Adrenal gland (tissue), 5 donors: ENCODE measurements around the gene PKN1.

Experiments used
- POLR2A ChIP-seq, 2 donors: fragments of 450-650 bp; IDR thresholded peaks; one replicate each; pipeline ENCODE4 v1.6.1; 2017; ENCODE audit warnings: antibody characterized with exemption in 2 of 2, mild to moderate bottlenecking in 2 of 2, moderate library complexity in 1 of 2
- TF ChIP-seq, protein P1 (sequence below), 6 experiments: fragments of 450-650 bp in 4 of 6; fragments of 200-600 bp in 2 of 6; sonication (generic) in 1 of 6; IDR thresholded peaks; 1 replicate in 5 of 6; 2 replicates in 1 of 6; pipeline versions ENCODE4 v1.5.1 to v1.8.0; 2016 to 2021; ENCODE audit warnings: antibody characterized with exemption in 6 of 6, mild to moderate bottlenecking in 2 of 6, moderate library complexity in 1 of 6
- donor health status: DM: no; HTN: no; CAD: no.

DNA sequence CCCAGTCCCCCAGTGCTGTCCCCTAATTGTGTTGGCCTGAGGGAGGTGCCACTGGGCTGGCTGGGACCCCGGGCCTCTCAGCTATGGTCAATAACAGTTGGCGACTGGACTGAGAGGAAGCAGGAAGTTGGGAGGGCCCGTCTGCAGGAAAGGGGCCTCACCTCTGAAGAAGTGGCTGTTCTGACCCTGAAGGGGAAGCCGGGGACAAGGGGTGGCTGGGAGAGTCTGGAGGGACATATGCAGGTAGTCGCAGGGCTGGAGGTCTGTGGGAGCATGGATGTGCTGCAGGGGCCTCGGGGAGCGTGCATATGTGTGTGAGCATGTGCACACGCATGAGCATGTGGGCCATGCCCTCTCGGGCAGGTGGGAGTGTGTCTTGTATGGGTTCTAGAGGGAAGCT, 5.9 kb downstream of the PKN1 start:
- TF ChIP-seq, protein P1, sequence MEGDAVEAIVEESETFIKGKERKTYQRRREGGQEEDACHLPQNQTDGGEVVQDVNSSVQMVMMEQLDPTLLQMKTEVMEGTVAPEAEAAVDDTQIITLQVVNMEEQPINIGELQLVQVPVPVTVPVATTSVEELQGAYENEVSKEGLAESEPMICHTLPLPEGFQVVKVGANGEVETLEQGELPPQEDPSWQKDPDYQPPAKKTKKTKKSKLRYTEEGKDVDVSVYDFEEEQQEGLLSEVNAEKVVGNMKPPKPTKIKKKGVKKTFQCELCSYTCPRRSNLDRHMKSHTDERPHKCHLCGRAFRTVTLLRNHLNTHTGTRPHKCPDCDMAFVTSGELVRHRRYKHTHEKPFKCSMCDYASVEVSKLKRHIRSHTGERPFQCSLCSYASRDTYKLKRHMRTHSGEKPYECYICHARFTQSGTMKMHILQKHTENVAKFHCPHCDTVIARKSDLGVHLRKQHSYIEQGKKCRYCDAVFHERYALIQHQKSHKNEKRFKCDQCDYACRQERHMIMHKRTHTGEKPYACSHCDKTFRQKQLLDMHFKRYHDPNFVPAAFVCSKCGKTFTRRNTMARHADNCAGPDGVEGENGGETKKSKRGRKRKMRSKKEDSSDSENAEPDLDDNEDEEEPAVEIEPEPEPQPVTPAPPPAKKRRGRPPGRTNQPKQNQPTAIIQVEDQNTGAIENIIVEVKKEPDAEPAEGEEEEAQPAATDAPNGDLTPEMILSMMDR (IDR thresholded peaks at IDR 0.05): no peak
- TF ChIP-seq POLR2A (IDR thresholded peaks at IDR 0.05): no peak
